GM12865 (cell line): ENCODE data around the gene VKORC1.

Experiments used
- DNase-seq: peaks from one replicate; pipeline ENCODE4 v3.0.0; 2010; ENCODE audit warnings: low read depth
- H3K4me3 ChIP-seq: 2 replicates; pipeline ENCODE4 v1.5.1; 2011; ENCODE audit warnings: mild to moderate bottlenecking, low read depth, low read length, control low read depth
- TF ChIP-seq, protein P1 (sequence below): IDR thresholded peaks from 2 replicates; pipeline ENCODE4 v1.5.1; 2011; ENCODE audit warnings: low read length, control low read depth, low read depth, inconsistent platforms; ENCODE audit not compliant: insufficient read depth; ENCODE audit errors: missing control alignments

The VKORC1 gene

DNA sequence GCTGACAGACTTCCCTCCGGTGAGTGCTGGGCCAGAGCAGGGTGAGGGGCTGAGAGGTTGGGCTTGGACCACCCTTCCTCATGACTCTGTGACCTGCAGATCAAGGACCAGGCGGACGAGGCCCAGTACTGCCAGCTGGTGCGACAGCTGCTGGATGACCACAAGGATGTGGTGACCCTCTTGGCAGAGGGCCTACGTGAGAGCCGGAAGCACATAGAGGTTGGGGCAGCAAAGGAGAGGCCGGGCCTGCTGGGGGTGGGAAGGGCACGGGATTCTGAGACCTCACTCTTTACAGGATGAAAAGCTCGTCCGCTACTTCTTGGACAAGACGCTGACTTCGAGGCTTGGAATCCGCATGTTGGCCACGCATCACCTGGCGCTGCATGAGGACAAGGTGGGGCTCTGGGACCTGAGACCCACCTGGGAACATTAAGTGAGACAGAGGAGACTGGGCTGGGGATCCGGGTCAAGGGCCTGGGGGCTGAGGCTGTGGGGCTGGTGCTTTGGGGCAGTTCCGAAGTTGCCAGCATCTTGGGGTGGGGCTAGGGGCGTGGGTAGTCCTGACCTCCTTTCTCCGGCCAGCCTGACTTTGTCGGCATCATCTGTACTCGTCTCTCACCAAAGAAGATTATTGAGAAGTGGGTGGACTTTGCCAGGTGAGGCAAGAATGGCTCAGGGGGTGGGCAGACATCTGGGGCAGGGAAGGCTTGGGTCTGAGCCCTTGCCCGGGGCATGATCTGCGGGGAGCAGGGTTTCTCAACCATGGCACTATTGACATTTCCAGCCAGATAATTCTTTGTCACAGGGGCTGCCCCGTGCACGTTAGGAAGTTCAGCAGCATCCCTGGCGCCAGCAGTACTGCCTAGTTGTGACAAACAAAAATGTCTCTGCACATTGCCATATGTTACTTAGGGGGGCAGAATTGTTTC, 15.8 kb upstream of the VKORC1 start:
- no peak for DNase-seq
- no peak overlapping the region for H3K4me3 ChIP-seq
- TF ChIP-seq, protein P1, sequence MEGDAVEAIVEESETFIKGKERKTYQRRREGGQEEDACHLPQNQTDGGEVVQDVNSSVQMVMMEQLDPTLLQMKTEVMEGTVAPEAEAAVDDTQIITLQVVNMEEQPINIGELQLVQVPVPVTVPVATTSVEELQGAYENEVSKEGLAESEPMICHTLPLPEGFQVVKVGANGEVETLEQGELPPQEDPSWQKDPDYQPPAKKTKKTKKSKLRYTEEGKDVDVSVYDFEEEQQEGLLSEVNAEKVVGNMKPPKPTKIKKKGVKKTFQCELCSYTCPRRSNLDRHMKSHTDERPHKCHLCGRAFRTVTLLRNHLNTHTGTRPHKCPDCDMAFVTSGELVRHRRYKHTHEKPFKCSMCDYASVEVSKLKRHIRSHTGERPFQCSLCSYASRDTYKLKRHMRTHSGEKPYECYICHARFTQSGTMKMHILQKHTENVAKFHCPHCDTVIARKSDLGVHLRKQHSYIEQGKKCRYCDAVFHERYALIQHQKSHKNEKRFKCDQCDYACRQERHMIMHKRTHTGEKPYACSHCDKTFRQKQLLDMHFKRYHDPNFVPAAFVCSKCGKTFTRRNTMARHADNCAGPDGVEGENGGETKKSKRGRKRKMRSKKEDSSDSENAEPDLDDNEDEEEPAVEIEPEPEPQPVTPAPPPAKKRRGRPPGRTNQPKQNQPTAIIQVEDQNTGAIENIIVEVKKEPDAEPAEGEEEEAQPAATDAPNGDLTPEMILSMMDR: no peak

DNA sequence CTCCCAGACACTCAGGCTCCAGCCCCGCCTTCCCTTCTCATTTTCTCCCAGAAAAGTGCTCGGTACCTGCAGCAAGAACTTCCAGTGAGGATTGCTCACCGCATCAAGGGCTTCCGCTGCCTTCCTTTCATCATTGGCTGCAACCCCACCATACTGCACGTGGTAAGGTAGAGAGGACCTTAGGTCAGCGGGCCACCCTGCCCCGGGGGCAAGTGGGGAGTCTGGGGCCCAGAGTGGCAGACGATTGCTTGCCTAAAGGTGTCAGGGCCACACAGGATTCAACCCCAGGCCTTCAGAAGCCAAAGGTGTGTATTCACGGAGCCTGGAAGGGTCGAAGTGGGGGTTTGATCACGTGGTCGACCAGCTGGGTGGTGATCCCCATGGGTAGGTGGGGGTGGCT, 15.0 kb upstream of the VKORC1 start:
- no peak for DNase-seq
- TF ChIP-seq, protein P1: no peak
- H3K4me3 ChIP-seq: no peak overlapping the region

DNA sequence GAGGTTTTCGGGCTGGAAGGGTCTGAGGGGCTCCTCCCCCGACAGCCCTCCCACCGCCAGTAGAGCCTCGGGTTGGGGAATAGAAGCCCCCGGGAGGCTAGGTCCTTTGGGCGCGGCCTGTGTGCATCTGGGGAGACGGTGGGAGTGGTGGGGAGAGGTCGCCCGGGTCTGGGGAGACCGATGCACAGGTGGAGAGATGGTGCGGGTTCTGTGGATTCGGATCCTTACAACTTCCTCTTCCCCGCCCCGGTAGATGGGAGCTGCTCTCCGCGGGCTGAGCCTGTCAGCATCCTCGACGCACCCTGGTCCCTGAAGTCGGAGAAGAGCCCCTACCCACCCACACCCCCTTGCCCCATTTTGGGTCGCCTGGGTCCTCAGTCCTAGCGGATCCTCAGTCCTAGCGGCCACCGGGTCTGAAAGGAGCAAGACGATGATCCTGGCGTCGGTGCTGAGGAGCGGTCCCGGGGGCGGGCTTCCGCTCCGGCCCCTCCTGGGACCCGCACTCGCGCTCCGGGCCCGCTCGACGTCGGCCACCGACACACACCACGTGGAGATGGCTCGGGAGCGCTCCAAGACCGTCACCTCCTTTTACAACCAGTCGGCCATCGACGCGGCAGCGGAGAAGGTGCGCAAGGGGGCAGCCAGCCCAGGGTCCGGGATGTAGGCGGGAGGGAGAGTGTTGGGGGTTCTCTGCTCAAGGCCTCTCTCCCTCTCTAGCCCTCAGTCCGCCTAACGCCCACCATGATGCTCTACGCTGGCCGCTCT, 14.4 kb upstream of the VKORC1 start:
- TF ChIP-seq, protein P1: no peak
- peak overlapping the region; percentile 96 for H3K4me3 ChIP-seq
- DNase-seq: no peak

DNA sequence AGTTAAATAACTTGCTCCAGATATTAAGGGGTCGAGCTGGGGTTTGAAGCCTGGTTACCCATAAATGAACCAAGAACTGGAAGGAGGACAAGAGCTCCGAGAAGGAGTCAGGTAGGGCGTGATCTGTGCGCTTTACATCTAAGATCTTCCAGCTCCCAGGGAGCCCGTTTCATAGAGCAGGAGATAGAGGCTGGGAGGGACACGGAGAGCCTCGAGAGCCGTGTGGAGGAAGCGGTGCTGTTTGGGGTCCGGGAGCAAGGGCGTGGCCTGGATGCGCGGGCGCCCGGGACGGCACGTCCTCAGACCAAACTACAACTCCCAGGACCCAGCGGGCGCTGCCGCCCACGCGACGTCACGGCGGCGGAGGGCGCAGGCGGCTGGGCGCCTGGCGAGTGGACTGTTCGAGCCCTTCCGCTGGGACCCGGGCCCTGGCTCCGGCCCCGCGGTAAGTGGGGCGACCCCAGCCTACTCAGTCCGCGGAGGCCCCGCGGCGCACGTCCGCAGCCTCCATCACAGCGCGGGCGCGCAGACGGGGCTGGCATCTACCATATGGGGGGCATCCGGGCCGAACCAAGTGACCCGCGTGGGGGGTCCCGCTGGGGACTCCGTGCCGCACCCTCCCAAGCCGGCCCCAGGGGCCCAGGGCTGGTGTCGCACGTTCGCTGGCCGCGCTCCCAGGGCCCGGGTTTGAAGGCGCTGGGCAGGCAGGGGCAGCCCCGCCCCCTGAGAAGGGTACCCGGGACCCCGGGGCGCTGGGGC, 13.6 kb upstream of the VKORC1 start, which contains the start of gene BCKDK:
BCKDK (plus strand) TSS at position 352 of the 759 bp plus-strand sequence. CDS start 838 bp downstream, outside the sequence.
- DNase-seq: peak; percentile 88
- H3K4me3 ChIP-seq: peak within 1 kb of the TSS; percentile 96
- TF ChIP-seq, protein P1: no peak

DNA sequence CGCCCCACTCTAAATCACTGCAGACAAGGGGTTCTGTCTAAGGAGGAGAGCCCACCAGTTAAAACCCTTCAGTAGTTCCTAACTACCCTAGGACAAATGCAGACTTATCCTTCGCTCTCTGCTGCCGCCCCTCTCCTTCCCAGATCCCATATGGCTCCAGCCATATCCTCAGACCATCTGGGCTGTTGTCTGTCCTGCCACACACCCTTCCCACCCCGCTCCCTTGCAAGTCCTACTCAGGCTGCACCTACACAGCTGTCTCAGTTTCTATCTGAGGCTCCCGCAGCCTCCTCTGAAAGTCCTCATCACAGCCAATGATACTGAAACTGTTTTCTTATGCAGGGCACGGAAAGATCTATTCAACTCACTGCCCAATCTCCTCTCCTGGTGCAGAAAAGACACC, 12.9 kb upstream of the VKORC1 start:
- peak overlapping the region; percentile 96 for H3K4me3 ChIP-seq
- peak; percentile 81 for DNase-seq
- TF ChIP-seq, protein P1: no peak
